HL-60 (cell line): ENCODE results near the gene KNOP1.

Source experiments
- CTCF ChIP-seq: IDR thresholded peaks from one replicate; pipeline ENCODE4 v1.5.1; 2011; ENCODE audit warnings: low read length, control low read depth, inconsistent platforms; ENCODE audit not compliant: insufficient read depth
- POLR2AphosphoS5 ChIP-seq: IDR thresholded peaks from 2 replicates; pipeline ENCODE4 v1.6.1; 2012; ENCODE audit warnings: low read depth

- TF ChIP-seq CTCF (no peak), POLR2AphosphoS5 (no peak)
Observed at GRCh38 chr16:19680881-19681340, 37.1 kb downstream of the KNOP1 start.
